ENCODE measurements around the gene TXLNB. TPM values are rescaled to one million over a fixed set of nuclear protein-coding genes. Genes with fewer than 3 reads are reported as not detected.

TXLNB gene
- polyA plus RNA-seq, 2 of the 4 experiments (the other 2 are of a cell fraction), result not detected

- no peaks in the 10 kb centered on the region for H3K4me1 ChIP-seq
- no peak for FAIRE-seq
- WGBS (ENCODE audit: missing lambda C conversion rate), result 43% methylated on average over 2 of the region's 2 CpGs
- no peak overlapping the region for H3K4me3 ChIP-seq
- H3K27ac ChIP-seq, result no peak overlapping the region
- CTCF ChIA-PET, result no interaction called here
- POLR2A ChIA-PET, result no interaction called here
- H3K4me2 ChIP-seq, result no peak overlapping the region
- TF ChIP-seq POLR2AphosphoS2 (conservative IDR thresholded peaks at IDR 0.05; ENCODE audit: low read length), result no peak
- no peak for TF ChIP-seq RCOR1 (IDR thresholded peaks at IDR 0.05; ENCODE audit: low read depth, low read length)
- no peak for TF ChIP-seq ZFP36 (IDR thresholded peaks at IDR 0.05; ENCODE audit: borderline replicate concordance, partially characterized antibody)
- no peak for TF ChIP-seq HOXB5 (CRISPR knock-in tag; IDR thresholded peaks at IDR 0.05)
- TF ChIP-seq FOSB (CRISPR knock-in tag; IDR thresholded peaks at IDR 0.05), result no peak
- no peak for TF ChIP-seq PBX3 (IDR thresholded peaks at IDR 0.05)
- TF ChIP-seq NPAS2 (CRISPR knock-in tag; IDR thresholded peaks at IDR 0.05; ENCODE audit: borderline replicate concordance), result no peak
- no peak for TF ChIP-seq ATOH8 (CRISPR knock-in tag; IDR thresholded peaks at IDR 0.05; ENCODE audit: low read depth)
- no peak for TF ChIP-seq MAFK (IDR thresholded peaks at IDR 0.05; ENCODE audit: partially characterized antibody)
- TF ChIP-seq MYC (IDR thresholded peaks at IDR 0.05; ENCODE audit: borderline replicate concordance, low read length), result no peak
- TF ChIP-seq SMC3 (IDR thresholded peaks at IDR 0.05), result no peak
- no peak for TF ChIP-seq RFX5 (IDR thresholded peaks at IDR 0.05)
- TF ChIP-seq RAD21 (conservative IDR thresholded peaks at IDR 0.05 in 1 of 2, IDR thresholded peaks at IDR 0.05 in 1 of 2), result no peak
- no peak for TF ChIP-seq JUNB (IDR thresholded peaks at IDR 0.05)
- no peak for TF ChIP-seq MAZ (IDR thresholded peaks at IDR 0.05; ENCODE audit: borderline replicate concordance, low read depth, low read length)
- no peak for ATAC-seq
- no peak for DNase-seq (ENCODE audit: low read depth in 1 of 2, low spot score in 1 of 2)
- no peaks in the 10 kb centered on the region for H3K9me3 ChIP-seq
Observed at GRCh38 chr6:139316622-139317317, 25.0 kb upstream of the TXLNB start.

GRCh38 chr6:139313784-139314545 lies 22.2 kb upstream of the TXLNB start:
- WGBS (ENCODE audit: missing lambda C conversion rate), result 34% methylated on average over 6 of the region's 6 CpGs
- ATAC-seq (no peak), FAIRE-seq (no peak), DNase-seq (ENCODE audit: low read depth in 1 of 2, low spot score in 1 of 2) (no peak)
- H3K4me2 ChIP-seq, result no peak overlapping the region
- H3K27ac ChIP-seq, result no peak overlapping the region
- ChIA-PET CTCF (no interaction called here), POLR2A (no interaction called here)
- TF ChIP-seq HOXA7 (CRISPR knock-in tag; IDR thresholded peaks at IDR 0.05) (no peak), ESRRA (IDR thresholded peaks at IDR 0.05; ENCODE audit: borderline replicate concordance, low read length) (no peak), TP53 (CRISPR knock-in tag; IDR thresholded peaks at IDR 0.05) (no peak), RARB (CRISPR knock-in tag; IDR thresholded peaks at IDR 0.05) (no peak), BCL3 (IDR thresholded peaks at IDR 0.05) (no peak), EHMT2 (IDR thresholded peaks at IDR 0.05; ENCODE audit: low read depth) (no peak), HOXB5 (CRISPR knock-in tag; IDR thresholded peaks at IDR 0.05) (no peak), JUN (IDR thresholded peaks at IDR 0.05) (no peak), PHF8 (IDR thresholded peaks at IDR 0.05; ENCODE audit: borderline replicate concordance, low read depth) (no peak), MAFK (IDR thresholded peaks at IDR 0.05; ENCODE audit: partially characterized antibody) (no peak), EP300 (IDR thresholded peaks at IDR 0.05) (no peak)
- no peak overlapping the region for H3K4me3 ChIP-seq
- H3K9me3 ChIP-seq, result no peaks in the 10 kb centered on the region
- no peaks in the 10 kb centered on the region for H3K4me1 ChIP-seq

All from A549 (cell line).